ENCODE measurements around the gene OR5K3. TPM values are rescaled to one million over a fixed set of nuclear protein-coding genes. Genes with fewer than 3 reads are reported as not detected.

Gene OR5K3
- total RNA-seq, 1 donor from 2014 or later: not detected

GRCh38 chr3:98359250-98359649 is 31.2 kb upstream of the OR5K3 start:
- Mint-ChIP-seq H3K27ac (ENCODE audit: unreplicated experiment) (no peak overlapping the region), H3K4me3 (ENCODE audit: unreplicated experiment) (no peak overlapping the region), H3K27me3 (ENCODE audit: unreplicated experiment) (no peaks in the 10 kb centered on the region), H3K36me3 (ENCODE audit: low read depth, unreplicated experiment) (no peaks in the 10 kb centered on the region), H3K9me3 (ENCODE audit: unreplicated experiment) (peaks cover 8% of the 10 kb centered on the region), H3K4me1 (ENCODE audit: unreplicated experiment) (no peaks in the 10 kb centered on the region)
- no peak for DNase-seq (ENCODE audit: low spot score)
- TF ChIP-seq CTCF (IDR thresholded peaks at IDR 0.05; ENCODE audit: unreplicated experiment): no peak

- H3K27me3 Mint-ChIP-seq (ENCODE audit: unreplicated experiment): no peaks in the 10 kb centered on the region
- no peak overlapping the region for H3K27ac Mint-ChIP-seq (ENCODE audit: unreplicated experiment)
- DNase-seq (ENCODE audit: low spot score): no peak
- H3K4me3 Mint-ChIP-seq (ENCODE audit: unreplicated experiment): no peak overlapping the region
- no peaks in the 10 kb centered on the region for H3K4me1 Mint-ChIP-seq (ENCODE audit: unreplicated experiment)
- H3K36me3 Mint-ChIP-seq (ENCODE audit: low read depth, unreplicated experiment): no peaks in the 10 kb centered on the region
- TF ChIP-seq CTCF (IDR thresholded peaks at IDR 0.05; ENCODE audit: unreplicated experiment): no peak
- H3K9me3 Mint-ChIP-seq (ENCODE audit: unreplicated experiment): peaks cover 8% of the 10 kb centered on the region
Observed at GRCh38 chr3:98359993-98360675, 30.3 kb upstream of the OR5K3 start.

- H3K4me3 Mint-ChIP-seq (ENCODE audit: unreplicated experiment): no peak overlapping the region
- no peaks in the 10 kb centered on the region for H3K36me3 Mint-ChIP-seq (ENCODE audit: low read depth, unreplicated experiment)
- H3K27ac Mint-ChIP-seq (ENCODE audit: unreplicated experiment): no peak overlapping the region
- DNase-seq (ENCODE audit: low spot score): no peak
- H3K9me3 Mint-ChIP-seq (ENCODE audit: unreplicated experiment): peaks cover 8% of the 10 kb centered on the region
- TF ChIP-seq CTCF (IDR thresholded peaks at IDR 0.05; ENCODE audit: unreplicated experiment): no peak
- no peaks in the 10 kb centered on the region for H3K4me1 Mint-ChIP-seq (ENCODE audit: unreplicated experiment)
- no peaks in the 10 kb centered on the region for H3K27me3 Mint-ChIP-seq (ENCODE audit: unreplicated experiment)
Observed at GRCh38 chr3:98360681-98361080, 29.8 kb upstream of the OR5K3 start.

- Mint-ChIP-seq H3K9me3 (ENCODE audit: unreplicated experiment) (peaks cover 8% of the 10 kb centered on the region), H3K27me3 (ENCODE audit: unreplicated experiment) (no peaks in the 10 kb centered on the region), H3K27ac (ENCODE audit: unreplicated experiment) (no peak overlapping the region), H3K4me3 (ENCODE audit: unreplicated experiment) (no peak overlapping the region), H3K36me3 (ENCODE audit: low read depth, unreplicated experiment) (no peaks in the 10 kb centered on the region), H3K4me1 (ENCODE audit: unreplicated experiment) (no peaks in the 10 kb centered on the region)
- no peak for TF ChIP-seq CTCF (IDR thresholded peaks at IDR 0.05; ENCODE audit: unreplicated experiment)
- DNase-seq (ENCODE audit: low spot score): no peak
Observed at GRCh38 chr3:98361289-98361688, 29.2 kb upstream of the OR5K3 start.

GRCh38 chr3:98367464-98368246 is 22.8 kb upstream of the OR5K3 start:
- TF ChIP-seq CTCF (IDR thresholded peaks at IDR 0.05; ENCODE audit: unreplicated experiment): no peak
- no peaks in the 10 kb centered on the region for H3K9me3 Mint-ChIP-seq (ENCODE audit: unreplicated experiment)
- H3K27me3 Mint-ChIP-seq (ENCODE audit: unreplicated experiment): no peaks in the 10 kb centered on the region
- H3K4me1 Mint-ChIP-seq (ENCODE audit: unreplicated experiment): no peaks in the 10 kb centered on the region
- H3K27ac Mint-ChIP-seq (ENCODE audit: unreplicated experiment): no peak overlapping the region
- H3K4me3 Mint-ChIP-seq (ENCODE audit: unreplicated experiment): no peak overlapping the region
- no peaks in the 10 kb centered on the region for H3K36me3 Mint-ChIP-seq (ENCODE audit: low read depth, unreplicated experiment)
- no peak for DNase-seq (ENCODE audit: low spot score)

Measured in endothelial cell (in vitro differentiated cells).